HS-5 (cell line): Measurements from ENCODE around the gene SCAMP4.
"Not testable (repeated sequence)": the region's sequence is repeated elsewhere in the genome, so short reads cannot be mapped to it uniquely, and the experiment has no call there.

Source experiments
- DNase-seq: peaks from one replicate; pipeline ENCODE4 v3.0.0-alpha.2; 2012; ENCODE audit warnings: low read depth

SCAMP4 gene

DNA sequence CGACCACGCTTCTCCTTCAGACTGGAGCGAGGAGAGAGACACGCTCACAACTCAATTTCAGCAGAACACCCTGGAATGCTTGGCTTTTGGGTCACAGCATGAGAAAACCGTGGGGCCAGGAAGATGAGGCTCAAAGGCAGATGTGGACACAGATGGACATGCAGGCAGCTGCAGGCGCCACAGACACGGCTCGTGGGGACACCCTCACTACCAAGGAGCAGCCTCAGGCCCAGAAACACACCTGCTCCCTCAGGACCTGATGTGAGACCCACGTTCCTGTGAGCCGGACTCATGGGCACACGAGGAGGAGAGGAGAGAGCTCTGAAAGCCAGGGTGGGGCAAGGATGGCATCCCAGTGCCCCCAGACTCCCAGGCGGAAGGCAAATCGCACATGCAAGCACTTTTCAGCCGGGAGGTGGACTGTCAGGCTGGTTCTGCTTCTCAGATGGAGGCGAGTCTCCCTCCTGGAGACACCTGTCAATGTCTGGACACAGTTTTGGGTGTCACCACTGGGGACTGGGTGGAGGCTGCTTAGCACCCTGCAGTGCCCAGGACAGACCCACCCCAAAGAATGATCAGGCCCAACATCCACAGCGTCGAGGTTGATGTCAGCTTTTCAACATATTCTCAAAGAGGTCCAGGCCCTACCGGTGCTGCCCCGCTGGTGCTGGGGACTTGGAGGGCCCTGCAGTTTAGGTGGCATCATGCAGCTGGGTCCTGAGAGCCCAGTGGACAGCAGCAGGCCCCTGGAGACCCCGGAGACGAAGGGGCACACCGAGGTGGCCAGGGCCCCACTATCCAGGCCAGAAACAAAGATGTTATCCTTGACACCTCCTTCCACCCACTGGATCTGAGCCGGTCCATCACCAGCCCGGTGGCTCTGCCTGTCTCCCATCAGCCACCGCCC lies 22.2 kb upstream of the SCAMP4 start:
- no peak for DNase-seq

DNA sequence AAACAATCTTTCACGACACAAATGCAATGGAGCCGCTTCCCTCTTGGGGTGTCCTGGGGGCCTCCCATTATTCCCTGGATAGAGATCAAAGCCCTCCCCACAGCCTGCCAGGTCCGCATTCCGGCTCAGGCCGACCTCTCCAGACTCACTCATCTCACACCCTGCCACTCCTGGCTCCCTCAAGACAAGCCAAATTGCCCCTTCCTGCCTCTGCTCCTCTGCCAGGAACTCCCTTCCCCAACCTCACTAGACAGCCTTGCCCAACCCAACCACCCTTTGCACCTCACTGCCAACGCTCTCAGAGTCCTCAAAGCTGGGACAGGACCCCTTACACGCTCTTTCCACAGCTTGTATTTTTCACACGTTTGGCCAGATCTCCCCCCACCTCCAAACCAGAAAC lies 21.4 kb upstream of the SCAMP4 start:
- DNase-seq: no peak

DNA sequence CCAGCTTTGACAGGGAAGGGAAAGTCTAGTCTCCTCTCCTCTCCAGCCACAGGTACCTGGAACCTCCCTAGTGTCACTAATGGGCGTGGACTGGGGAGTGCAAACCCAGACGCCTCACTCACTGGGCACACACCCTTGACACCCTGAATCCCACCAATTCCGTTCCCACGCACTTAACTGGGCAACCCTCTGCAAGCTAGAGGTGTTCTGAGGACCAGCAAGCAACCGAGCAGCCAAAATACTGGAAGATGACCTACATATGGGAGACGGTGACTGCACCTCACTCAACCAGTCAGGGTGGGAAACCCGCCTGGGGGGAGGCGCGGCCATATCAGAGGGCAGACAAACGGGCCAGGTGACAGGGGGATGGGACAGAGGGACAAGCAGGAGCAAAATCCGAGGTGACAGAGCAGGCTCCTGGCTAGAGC lies 20.9 kb upstream of the SCAMP4 start:
- no peak for DNase-seq

DNA sequence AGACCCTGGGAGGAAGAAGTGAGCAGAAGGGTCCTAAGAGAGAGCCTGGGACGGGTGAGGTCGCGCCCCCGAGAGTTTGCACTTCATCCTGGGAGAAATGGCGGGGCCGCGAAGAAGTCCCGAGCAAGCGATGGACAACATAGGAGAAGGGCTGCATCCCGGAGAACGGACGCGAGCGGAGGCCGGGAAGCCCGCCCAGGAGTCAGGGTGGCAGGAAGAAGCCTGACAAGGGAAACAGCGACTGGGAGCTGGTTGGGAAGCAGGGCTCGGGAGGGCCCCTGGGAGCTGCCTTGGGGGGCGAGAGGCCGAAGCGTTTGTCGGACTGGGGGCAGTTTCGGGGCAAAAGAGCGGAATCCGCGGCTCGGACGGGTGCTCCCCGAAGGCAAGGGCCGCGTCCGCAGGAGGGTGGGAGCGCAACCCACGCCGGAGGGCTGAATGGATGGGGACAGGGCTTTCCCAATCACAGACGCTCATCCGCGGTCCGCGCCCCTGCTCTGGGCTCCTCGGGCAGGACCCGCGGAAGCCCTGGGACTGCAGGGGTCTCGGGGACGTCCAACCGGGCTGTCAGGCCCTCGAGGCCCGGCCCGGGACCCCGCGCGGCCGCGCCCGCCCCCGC lies 20.4 kb upstream of the SCAMP4 start:
- no peak for DNase-seq

- not testable (repeated sequence) for DNase-seq
Observed at GRCh38 chr19:1885398-1886119, 19.6 kb upstream of the SCAMP4 start, which contains the start of gene ABHD17A. Gene ABHD17A (minus strand): TSS chr19:1885496. CDS start chr19:1881566, 3,930 bp downstream.

DNA sequence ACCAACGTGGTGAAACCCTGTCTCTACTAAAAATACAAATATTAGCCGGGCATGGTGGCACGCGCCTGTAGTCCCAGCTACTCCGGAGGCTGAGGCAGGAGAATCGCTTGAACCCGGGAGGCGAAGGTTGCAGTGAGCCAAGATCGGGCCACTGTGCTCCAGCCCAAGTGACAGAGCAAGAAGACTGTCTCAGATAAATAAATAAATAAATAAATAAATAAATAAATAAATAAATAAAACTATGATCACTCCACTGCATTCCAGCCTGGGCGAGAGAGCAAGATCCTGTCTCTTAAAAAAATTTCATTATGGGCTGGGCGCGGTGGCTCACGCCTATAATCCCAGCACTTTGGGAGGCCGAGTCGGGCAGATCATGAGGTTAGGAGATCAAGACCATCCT lies 18.8 kb upstream of the SCAMP4 start:
- not testable (repeated sequence) for DNase-seq

GRCh38 chr19:1888385-1888784 lies 16.8 kb upstream of the SCAMP4 start:
- DNase-seq: no peak

- no peak for DNase-seq
Observed at GRCh38 chr19:1889907-1890306, 15.3 kb upstream of the SCAMP4 start.

DNA sequence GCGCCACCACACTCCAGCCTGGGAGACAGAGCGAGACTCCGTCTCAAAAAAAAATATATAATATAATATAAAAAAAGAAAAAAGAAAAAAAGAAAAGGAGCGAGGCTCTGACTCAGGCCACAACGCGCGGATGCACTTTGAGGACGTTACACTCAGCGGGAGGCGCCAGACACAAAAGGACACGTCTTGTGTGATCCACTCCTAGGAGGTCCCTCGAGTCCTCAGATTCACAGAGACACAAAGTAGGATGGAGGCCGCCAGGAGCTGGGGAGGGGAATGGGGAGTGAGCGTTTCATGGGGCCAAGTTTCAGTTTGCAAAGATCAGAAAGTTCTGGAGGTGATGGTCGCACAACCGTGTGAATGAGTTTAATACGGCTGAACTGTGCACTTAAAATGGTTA lies 11.4 kb upstream of the SCAMP4 start:
- DNase-seq: no peak

DNA sequence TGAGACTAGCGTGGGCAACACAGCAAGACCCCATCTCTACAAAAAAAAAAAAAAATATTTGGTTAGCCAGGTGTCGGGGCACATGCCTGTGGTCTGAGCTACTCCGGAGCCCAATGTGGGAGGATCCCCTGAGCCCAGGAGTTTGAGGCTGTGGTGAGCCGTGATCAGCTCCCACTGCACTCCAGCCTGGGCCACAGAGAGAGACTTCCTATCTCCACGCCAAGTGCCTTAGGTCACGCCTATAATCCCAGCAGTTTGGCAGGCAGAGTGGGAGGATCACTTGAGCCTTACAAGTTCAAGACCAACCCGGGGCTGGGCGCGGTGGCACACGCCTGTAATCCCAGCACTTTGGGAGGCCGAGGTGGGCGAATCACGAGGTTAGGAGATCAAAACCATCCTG lies 8.7 kb upstream of the SCAMP4 start:
- no peak for DNase-seq

DNA sequence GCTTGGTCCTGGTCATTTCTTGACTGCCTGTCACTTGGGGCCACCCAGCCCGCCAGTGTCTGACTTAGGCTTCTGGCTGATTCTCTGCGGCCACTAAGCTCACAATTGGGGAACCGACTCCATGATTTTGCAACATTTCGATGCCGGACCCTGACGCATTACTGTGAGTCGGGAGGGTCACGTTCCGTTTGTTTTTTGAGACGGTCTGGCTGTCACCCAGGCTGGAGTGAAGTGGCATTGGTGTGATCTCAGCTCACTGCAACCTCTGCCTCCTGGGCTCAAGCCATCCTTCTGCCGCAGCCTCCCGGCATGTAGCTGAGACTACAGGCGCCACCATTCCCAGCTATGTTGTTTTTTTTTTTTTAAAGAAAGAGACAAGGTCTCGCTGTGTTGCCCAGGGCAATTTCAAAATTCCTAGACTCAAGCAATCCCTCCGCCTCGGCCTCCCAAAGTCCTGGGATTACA lies 3.2 kb upstream of the SCAMP4 start:
- DNase-seq: no peak

GRCh38 chr19:1902923-1903322 lies 2.3 kb upstream of the SCAMP4 start:
- no peak for DNase-seq

GRCh38 chr19:1904860-1905109 lies 414 bp upstream of the SCAMP4 start:
- no peak for DNase-seq

- no peak for DNase-seq
Observed at GRCh38 chr19:1905863-1906375, 720 bp downstream of the SCAMP4 start.

- no peak for DNase-seq
Observed at GRCh38 chr19:1906985-1907562, 1.9 kb downstream of the SCAMP4 start.

DNA sequence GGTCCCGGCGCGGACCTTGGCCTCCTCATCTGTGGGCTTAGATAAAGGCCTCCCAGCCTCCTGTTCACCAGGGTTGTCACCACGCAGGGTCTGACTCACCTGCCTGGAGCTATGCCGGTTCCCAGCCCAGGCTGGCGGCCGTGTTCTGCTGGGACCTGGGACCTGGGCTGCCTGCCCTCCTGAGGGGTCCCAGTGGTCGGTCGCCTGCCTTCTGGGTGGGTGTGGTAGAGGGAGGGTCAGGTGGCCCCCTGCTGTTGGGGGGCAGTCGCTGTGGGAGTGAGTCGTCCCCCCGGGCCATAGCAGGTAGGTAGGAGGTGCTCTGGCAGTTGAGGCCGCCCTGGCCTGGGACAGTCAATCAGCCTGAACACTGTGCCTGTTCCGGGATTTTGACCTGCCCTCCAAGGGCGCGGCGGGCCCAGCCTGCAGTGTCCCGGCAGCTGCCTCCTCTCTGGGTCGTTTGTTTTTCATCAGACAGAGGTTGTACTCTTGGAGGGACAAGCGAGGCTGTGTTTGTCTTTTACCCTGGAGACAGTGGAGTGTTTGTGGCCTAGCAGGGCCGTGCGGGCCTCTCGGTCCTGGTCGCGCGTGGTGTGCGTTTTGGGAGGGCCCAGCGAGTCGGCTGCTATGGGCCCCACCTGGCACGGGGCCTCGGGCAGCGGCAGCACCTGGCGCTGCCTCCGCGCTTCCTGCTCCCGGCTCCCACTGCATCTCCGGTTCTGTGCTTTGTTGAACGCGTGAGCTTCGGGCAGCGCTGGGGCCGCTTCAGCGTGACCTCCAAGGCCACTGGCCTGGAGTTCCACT lies 2.6 kb downstream of the SCAMP4 start:
- no peak for DNase-seq

DNA sequence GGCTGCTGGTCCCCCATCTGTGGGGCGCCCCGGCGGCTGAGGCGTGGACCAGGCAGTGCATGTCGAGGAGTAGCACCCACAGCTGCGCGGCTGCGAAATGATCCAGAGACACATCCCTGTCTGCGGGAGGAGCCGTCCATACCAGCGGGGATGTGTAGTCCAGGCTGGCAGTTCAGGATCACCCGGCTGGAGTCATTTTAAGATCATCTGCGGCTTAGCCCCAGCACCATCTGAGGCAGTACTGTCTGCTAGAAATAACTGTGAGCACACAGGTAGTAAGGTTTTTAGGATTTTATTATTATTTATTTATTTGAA lies 3.1 kb downstream of the SCAMP4 start:
- DNase-seq: no peak

GRCh38 chr19:1909761-1910080 lies 4.5 kb downstream of the SCAMP4 start:
- no peak for DNase-seq

DNA sequence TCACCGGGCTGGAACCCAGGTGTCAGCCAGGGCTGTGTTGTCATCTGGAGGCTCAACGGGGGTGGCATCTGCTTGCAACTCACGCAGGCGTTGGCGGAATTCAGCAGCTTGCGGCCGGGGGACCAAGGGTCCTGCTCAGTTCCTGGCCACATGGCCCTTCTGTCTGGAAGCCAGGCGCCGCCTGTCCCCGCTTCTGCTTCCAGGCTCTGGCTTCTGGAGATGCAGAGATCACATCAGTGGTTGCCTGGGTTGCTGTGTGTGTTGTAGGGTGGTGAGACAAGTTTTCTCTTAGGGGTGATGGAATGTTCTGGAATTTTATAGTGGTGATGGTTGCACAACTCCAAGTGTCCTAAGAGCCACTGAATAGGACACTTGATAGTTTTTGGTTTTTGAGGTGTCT lies 5.0 kb downstream of the SCAMP4 start:
- DNase-seq: no peak

- no peak for DNase-seq
Observed at GRCh38 chr19:1911098-1911497, 5.9 kb downstream of the SCAMP4 start.

- no peak for DNase-seq
Observed at GRCh38 chr19:1911995-1912394, 6.8 kb downstream of the SCAMP4 start.
